HG03520 (cell line): ENCODE measurements around the gene FBN3.
"Not testable (repeated sequence)": the region's sequence is repeated elsewhere in the genome, so short reads cannot be mapped to it uniquely, and the experiment has no call there.

Experiments
- ATAC-seq: cut with Tn5 transposase; IDR thresholded peaks from one replicate; pipeline ENCODE4 v1.9.1; 2021; ENCODE audit warnings: mild to moderate bottlenecking, moderate library complexity; ENCODE audit not compliant: unreplicated experiment

Gene FBN3

GRCh38 chr19:8120636-8121480 is 28.5 kb downstream of the FBN3 start:
- no peak for ATAC-seq

DNA sequence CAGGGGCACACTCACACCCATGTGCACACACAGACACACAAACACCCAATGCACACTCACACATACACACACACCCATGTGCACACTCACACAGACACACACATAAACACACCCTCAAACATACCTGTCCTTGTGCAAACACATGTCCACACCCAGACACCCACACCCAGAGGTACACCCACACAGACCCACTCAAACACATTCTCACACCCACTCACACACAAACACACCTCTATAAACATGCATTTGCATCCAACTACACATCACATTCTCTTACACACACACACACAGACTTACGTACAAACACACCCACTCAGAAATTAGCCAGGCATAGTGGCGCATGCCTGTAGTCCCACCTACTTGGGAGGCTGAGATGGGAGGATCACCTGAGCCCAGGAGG is 31.4 kb downstream of the FBN3 start:
- ATAC-seq, result no peak

GRCh38 chr19:8116437-8117293 is 32.7 kb downstream of the FBN3 start:
- no peak for ATAC-seq

DNA sequence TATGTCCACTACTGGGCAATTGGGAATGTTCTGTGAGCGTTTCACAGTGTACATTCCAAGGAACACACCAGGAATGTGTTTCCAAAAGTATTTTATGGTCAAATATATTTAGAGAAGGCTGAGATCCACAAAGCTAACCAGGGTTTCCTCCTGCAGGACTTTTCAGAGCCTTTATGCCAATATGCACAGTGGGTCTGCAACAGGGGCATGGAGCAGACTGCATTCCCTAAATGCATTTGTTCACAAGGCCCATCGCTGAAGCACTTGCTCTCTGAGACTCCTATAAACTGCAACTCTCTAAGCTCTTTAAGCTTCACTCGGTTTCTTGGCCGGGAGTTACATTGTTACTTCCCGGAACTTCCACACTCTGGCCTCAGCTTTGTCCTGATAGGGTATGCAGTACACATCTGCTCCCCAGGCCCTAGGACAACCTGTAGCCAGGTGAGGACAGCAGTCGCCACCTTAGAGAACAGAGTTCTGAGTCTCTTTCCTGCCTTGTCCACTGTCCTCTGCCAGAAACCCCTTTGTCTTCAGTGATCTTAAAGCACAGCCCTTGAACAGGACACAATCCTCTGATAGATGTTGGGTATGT is 33.5 kb downstream of the FBN3 start:
- no peak for ATAC-seq

DNA sequence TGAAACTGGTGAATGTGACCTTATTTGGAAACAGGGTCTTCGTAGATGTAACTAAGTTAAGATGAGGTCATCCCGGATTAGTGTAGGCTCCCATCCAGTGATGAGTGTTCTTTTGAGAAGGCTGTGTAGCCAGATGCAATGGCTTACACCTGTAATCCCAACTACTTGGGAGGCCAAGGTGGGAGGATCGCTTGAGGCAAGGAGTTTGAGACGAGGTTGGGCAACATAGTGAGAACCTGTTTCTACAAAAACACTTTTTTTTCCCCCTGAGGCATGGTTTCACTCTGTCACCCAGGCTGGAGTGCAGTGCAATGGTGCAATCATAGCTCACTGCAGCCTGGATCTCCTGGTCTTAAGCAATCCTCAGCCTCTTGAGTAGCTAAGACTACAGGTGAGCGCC is 36.4 kb downstream of the FBN3 start:
- no peak for ATAC-seq

DNA sequence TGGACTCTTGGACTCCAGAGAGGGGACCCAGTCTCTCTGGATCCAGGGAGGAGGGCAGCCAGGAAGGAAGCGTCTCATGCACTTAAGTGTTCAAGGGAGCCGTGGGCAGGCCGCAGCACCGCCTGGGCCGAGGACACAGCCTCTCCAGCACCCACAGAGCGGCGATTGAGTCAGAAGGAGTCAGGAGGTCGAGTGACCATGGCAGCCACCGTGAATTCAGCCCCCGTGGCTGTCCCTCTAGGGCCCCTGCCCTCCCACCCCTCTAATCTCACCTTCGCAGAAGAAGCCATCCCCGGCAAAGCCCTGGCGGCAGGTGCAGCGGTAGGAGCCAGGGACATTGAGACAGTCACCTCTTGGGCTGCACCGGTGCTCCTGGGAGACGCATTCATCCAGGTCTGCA is 38.0 kb downstream of the FBN3 start:
- ATAC-seq, result no peak

DNA sequence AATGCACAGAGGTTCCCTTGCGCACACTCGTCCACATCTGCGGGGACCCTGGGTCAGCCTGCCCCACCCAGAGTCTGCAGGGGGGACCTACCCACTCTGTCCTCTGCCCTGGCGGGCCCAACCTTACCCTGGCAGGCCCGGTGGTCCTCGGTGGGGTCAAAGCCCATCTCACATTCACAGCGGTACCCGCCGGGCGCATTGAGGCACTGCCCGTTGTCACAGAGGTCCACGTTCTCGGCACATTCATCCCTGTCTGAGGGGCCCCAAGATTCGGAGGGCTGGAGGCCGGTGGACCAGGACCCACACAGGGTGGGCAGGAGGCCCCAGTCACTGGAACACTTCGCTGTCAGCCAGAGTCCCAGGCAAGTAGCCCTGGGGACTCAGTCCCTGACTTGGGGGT is 38.5 kb downstream of the FBN3 start:
- ATAC-seq, result no peak

DNA sequence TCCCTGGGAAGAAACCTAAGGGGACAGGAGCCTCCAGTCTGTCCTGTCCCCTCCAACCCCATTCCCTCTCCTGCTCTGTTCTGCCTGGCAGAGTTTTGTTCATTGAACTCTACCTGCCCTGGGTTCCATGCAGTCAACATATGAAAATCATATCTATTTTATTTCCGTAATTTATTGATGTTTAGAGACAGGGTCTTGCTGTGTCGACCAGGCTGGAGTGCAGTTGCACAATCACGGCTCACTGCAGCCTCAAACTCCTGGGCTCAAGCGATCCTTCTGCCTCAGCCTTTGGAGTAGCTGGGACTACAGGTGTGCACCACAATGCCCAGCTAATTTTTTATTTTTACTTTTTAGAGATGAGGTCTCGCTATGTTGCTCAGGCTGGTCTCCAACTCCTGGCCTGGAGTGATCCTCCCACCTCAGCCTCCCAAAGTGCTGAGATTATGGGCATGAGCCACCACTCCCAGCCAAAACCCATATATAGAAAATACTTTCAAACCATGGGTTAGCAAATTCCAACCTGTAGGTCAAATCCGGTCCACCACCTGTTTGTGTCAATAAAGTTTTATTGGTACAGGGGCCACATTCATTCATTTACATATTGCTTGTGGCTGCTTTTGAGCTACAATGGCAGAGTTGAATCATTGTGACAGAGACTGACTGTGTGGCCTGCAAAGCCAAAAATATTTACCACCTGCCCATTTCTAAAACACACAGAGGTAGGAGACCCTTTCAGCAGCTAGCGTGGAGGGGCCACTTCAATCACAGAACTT is 39.3 kb downstream of the FBN3 start:
- ATAC-seq, result no peak

DNA sequence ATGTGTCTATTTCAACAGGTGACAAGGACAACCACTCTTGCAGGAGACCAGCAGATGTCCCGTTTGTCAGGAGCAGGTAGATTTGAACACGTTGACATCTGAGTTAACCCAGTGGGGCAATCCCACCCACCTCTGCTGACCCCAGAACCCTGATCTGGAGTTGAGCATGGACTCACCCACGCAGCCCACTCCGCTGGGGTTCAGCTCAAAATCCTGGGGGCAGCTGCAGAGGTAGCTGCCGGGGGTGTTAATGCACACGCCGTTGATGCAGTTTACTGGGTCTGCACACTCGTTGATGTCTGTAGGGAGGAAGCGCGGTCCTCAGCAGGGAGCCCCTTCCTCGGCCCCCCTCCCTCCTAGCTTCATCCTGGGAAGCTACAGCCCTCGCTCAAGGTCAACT is 39.9 kb downstream of the FBN3 start:
- no peak for ATAC-seq

GRCh38 chr19:8108560-8109445 is 40.6 kb downstream of the FBN3 start:
- no peak for ATAC-seq

DNA sequence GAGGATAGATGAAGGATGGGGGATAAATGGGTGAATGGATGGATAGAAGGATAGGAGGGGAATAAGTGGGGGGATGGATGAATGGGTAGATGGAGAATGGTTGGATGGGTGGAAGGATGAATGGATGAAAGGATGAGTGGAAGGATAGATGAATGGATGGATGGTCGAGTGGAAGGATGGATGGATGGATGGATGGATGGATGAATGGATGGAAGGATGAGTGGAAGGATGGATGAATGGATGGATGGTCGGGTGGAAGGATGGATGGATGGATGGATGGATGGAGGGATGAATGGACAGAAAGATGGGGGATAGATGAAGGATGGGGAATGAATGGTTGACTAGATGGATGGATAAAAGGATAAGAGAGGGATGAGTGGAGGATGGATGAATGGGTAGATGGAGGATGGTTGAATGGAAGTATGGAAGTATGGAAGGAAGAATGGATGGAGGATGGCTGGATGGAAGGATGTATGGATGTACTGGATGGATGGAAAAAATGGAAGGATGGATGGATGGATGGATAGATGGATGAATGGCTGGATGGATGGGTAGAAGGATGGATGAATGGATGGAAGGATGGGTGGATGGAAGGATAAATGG is 42.0 kb downstream of the FBN3 start:
- no peak for ATAC-seq

GRCh38 chr19:8105471-8105870 is 43.9 kb downstream of the FBN3 start:
- no peak for ATAC-seq

DNA sequence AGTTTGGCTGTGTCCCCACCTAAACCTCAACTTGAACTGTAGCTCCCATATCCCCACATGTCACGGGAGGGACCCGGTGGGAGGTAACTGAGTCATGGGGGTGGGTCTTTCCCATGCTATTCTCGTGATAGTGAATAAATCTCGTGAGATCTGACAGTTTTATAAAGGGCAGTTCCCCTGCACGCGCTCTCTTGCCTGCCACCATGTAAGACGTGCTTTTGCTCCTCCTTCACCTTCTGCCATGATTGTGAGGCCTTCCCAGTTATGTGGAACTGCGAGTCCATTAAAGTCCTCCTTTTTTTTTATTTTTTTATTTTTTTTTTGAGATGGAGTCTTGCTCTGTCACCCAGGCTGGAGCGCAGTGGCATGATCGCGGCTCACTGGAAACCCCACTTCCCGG is 47.5 kb downstream of the FBN3 start:
- ATAC-seq, result not testable (repeated sequence)

DNA sequence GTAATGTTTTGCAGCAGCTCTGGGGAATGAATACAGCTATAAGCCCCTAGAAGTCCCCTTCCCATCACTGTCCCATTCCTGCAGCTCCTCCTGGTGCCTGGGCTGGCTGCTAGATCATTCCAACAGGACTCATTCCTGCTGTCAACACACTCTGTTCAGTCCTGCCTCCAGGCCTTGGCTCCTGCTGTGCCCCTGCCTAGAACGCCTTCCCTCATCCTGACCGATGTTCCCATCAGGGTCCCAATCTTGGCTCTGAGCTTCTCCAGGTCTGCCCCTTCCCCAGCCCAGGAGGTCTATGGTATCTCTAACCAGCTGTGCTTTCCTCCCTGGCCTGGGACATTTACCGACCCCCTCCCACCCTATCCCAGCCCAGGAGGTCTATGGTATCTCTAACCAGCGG is 48.1 kb downstream of the FBN3 start:
- ATAC-seq, result no peak

DNA sequence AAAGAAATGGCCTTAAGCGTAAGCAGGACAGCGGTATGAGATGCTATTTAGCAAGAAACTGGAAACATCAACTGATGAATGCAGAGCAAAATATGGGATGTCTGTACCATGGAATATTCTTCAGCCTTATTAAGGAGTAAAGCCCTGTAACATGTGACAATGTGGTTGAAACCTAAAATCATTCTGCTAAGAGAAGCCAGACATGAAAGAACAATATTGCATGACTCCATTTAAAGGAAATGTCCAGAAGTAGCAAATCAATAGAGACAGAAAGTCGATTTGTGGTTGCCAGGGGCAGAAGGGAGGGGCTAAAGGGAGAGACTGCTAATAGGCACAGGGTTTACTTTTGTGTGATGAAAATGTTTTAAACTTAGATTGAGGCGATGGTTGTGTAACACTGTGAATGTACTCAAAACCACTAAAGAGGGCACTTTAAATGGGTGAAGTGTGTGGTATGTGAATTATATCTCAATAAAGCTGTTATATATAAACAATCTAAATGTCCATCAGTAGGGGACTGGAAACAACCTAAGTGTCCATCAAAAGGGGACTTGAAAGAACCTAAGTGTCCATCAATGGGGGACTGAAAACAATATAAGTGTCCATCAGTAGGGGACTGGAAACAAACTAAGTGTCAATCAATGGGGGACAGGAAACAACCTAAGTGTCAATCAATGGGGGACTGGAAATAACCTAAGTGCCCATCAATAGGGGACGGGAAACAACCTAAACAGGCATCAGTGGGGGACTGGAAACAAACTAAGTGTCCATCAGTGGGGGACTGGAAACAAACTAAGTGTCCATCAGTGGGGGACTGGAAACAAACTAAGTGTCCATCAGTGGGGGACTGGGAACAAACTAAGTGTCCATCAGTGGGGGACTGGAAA is 51.5 kb downstream of the FBN3 start:
- ATAC-seq, result no peak

- ATAC-seq, result no peak
Measured at GRCh38 chr19:8097198-8097597, 52.2 kb downstream of the FBN3 start.

DNA sequence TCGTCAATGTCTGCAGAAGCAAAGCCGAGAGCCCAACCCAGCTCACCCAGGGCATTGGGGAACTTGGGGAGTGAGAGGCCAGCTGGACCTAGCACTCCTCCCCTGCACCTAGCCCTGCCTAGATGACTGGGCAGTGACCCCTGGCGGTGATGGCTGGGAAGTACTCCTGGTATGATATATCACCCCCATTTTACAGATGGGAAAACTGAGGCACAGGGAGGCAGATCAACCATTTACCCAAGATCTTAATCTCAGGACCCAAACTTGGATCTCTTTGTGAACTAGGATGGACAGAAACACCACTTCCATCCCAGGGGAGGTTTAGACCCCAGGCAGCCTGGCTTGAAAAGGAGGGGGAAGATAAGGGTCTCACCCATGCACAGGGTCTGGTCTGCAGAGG is 53.3 kb downstream of the FBN3 start:
- no peak for ATAC-seq

GRCh38 chr19:8095354-8095886 is 54.0 kb downstream of the FBN3 start:
- ATAC-seq, result no peak
